Kidney epithelial cell (primary cell): ENCODE results near the gene NAV2. TPM values are rescaled to one million over a fixed set of nuclear protein-coding genes. Genes with fewer than 3 reads are reported as not detected.
A peak's percentile ranks its signal among the peaks of the same experiment; 100 is the strongest.

Experiments
- DNase-seq: peaks from one replicate; pipeline ENCODE4 v3.0.0-alpha.2; 2010; ENCODE audit warnings: low read depth
- H3K27me3 ChIP-seq: 2 replicates; pipeline ENCODE4 v1.6.0; 2011; ENCODE audit warnings: low read length; ENCODE audit not compliant: control insufficient read depth, insufficient read depth
- H3K36me3 ChIP-seq: 2 replicates; pipeline ENCODE4 v1.5.1; 2011; ENCODE audit warnings: low read length; ENCODE audit not compliant: control insufficient read depth, insufficient read depth
- H3K4me3 ChIP-seq: 2 replicates; pipeline ENCODE4 v1.5.1; 2011; ENCODE audit warnings: low read depth, mild to moderate bottlenecking, control low read depth, low read length
- CTCF ChIP-seq: IDR thresholded peaks from 2 replicates; pipeline ENCODE4 v1.5.1; 2011; ENCODE audit warnings: mild to moderate bottlenecking, moderate library complexity, low read length, control low read depth, inconsistent platforms; ENCODE audit not compliant: insufficient read depth, poor library complexity, severe bottlenecking
- total RNA-seq: library from RNA; depleted of rRNA; stranded (reverse); fragments of >200 nt; gene quantifications from 2 replicates; pipeline ENCODE4 v1.2.3, GENCODE V29; 2015

NAV2 gene
- total RNA-seq, 1 donor from 2014 or later, result 41.5 TPM

GRCh38 chr11:19940831-19941230 lies 228.2 kb downstream of the NAV2 start:
- Histone ChIP-seq H3K4me3 (no peak overlapping the region), H3K27me3 (no peaks in the 10 kb centered on the region), H3K36me3 (no peaks in the 10 kb centered on the region)
- no peak for DNase-seq
- no peak for TF ChIP-seq CTCF

- no peak overlapping the region for H3K4me3 ChIP-seq
- TF ChIP-seq CTCF, result no peak
- H3K36me3 ChIP-seq, result no peaks in the 10 kb centered on the region
- DNase-seq, result no peak
- no peaks in the 10 kb centered on the region for H3K27me3 ChIP-seq
Measured at GRCh38 chr11:19946681-19947080, 234.0 kb downstream of the NAV2 start.

DNA sequence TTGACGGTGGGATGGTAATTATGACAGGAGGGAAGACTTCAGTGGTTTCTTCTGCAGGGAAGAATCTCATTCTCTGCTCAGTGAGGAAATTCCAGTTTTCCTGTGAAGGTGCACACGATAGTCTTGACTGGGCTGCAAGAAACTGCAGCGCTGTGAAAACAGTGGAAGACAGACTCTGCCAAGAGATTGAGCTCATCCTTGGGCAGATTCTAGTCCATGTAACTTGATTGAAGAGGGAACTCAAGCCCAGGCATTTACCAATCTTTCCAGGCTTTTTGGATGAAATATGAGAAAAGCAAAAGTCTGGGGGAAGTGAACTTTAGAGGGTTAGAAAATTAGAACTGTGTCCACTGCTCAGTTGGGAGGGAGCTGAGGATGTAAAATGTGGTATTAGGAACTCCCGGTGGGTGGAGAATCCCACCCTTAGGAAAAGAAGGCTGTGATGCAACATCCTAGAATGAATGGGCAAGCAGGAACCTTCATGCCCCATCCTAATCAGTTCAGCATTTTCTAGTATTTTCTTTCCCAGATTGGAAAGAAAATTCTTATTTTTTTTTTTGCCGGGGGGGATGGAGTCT lies 235.0 kb downstream of the NAV2 start:
- no peak for DNase-seq
- H3K27me3 ChIP-seq, result no peaks in the 10 kb centered on the region
- no peaks in the 10 kb centered on the region for H3K36me3 ChIP-seq
- TF ChIP-seq CTCF, result no peak
- no peak overlapping the region for H3K4me3 ChIP-seq

- Histone ChIP-seq H3K36me3 (no peaks in the 10 kb centered on the region), H3K4me3 (no peak overlapping the region), H3K27me3 (no peaks in the 10 kb centered on the region)
- TF ChIP-seq CTCF, result no peak
- no peak for DNase-seq
Measured at GRCh38 chr11:19949606-19950005, 237.0 kb downstream of the NAV2 start.

GRCh38 chr11:19951558-19952115 lies 239.0 kb downstream of the NAV2 start:
- H3K36me3 ChIP-seq, result peaks cover 2% of the 10 kb centered on the region
- no peak for DNase-seq
- H3K27me3 ChIP-seq, result no peaks in the 10 kb centered on the region
- TF ChIP-seq CTCF, result peak; percentile 47
- H3K4me3 ChIP-seq, result no peak overlapping the region

DNA sequence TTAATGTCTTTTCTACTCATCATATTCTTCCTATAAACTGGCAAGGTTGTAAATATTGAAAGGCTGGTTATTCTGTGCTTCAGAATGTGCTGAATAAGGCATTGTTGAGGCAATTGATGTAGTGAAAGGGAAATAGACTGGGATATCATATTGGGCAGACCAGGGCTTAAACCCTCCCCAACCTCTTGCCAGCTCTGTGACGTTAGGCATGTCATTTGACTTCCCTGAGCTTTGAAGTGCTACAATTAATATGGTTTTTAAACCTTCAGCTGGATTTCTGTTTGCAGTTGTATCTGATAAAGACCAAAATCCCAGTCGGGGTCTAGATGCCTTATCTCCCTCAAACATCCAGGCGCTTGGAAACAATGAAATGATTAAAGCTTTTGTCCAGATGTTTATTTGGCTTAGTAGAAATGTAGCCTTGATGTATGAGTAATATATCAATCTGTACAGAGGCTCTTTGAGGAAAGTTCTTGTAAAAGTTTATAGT lies 239.5 kb downstream of the NAV2 start:
- H3K27me3 ChIP-seq, result no peaks in the 10 kb centered on the region
- no peak overlapping the region for H3K4me3 ChIP-seq
- peaks cover 2% of the 10 kb centered on the region for H3K36me3 ChIP-seq
- no peak for TF ChIP-seq CTCF
- no peak for DNase-seq
